Thyroid gland (tissue), 4 donors: ENCODE results near the gene MSL3. TPM values are rescaled to one million over a fixed set of nuclear protein-coding genes. Genes with fewer than 3 reads are reported as not detected.
A peak's percentile ranks its signal among the peaks of the same experiment; 100 is the strongest.

Experiments
- DNase-seq, 2 donors: peaks; one replicate each; pipeline ENCODE4 v3.0.0-alpha.2; 2019
- H3K27ac ChIP-seq, 3 donors: fragments of 200-600 bp; sonication (generic); 1 replicate in 2 of 3; 2 replicates in 1 of 3; pipeline ENCODE4 v1.5.1; 2016 to 2019; ENCODE audit warnings: mild to moderate bottlenecking in 1 of 3, moderate library complexity in 1 of 3
- H3K27me3 ChIP-seq: fragments of 200-600 bp; sonication (generic); one replicate; pipeline ENCODE4 v1.5.1; 2019
- H3K36me3 ChIP-seq, 2 donors: fragments of 200-600 bp; sonication (generic); one replicate each; pipeline ENCODE4 v1.5.1; 2016 to 2019
- H3K4me1 ChIP-seq, 2 donors: fragments of 200-600 bp; sonication (generic); one replicate each; pipeline ENCODE4 v1.5.1; 2017 to 2019
- H3K4me3 ChIP-seq, 3 donors: fragments of 200-600 bp; sonication (generic); replicated peaks in 1 of 3; 1 replicate in 2 of 3; 2 replicates in 1 of 3; pipeline ENCODE4 v1.5.1; 2016; ENCODE audit warnings: mild to moderate bottlenecking in 1 of 3
- H3K9me3 ChIP-seq: fragments of 200-600 bp; sonication (generic); one replicate; pipeline ENCODE4 v1.5.1; 2017
- CTCF ChIP-seq, 6 experiments: fragments of 200-600 bp in 3 of 6; fragments of 450-650 bp in 3 of 6; sonication (generic) in 3 of 6; IDR thresholded peaks; one replicate each; pipeline ENCODE4 v1.5.1; 2016 to 2019; ENCODE audit warnings: antibody characterized with exemption in 6 of 6, mild to moderate bottlenecking in 2 of 6, inconsistent platforms in 1 of 6, moderate library complexity in 1 of 6
- POLR2A ChIP-seq, 2 donors: fragments of 450-650 bp; IDR thresholded peaks; one replicate each; pipeline ENCODE4 v1.6.1; 2017; ENCODE audit warnings: antibody characterized with exemption in 2 of 2, mild to moderate bottlenecking in 2 of 2, moderate library complexity in 1 of 2
- WGBS, 2 donors: methylation state at CpG; one replicate each; pipeline ENCODE4 v1.1.5; 2017; 5-methylcytosine and 5-hydroxymethylcytosine counted together
- intact Hi-C: fragments of 100-400 bp; cut with DNase I; formaldehyde crosslinking; loops from one replicate; pipeline ENCODE4 v1.15.1; 2023
- total RNA-seq, 4 donors: library from RNA; depleted of rRNA; stranded (reverse); fragments of >200 nt; gene quantifications; one replicate each; pipeline ENCODE4 v1.2.3, GENCODE V29; 2016

Gene MSL3
- total RNA-seq, 4 donors from 2014 or later: 18.4 to 21.8 (median 21.6) TPM

- WGBS, 2 donors: 85 to 98% methylated on average over 6 to 8 of the region's 9 CpGs
- Histone ChIP-seq H3K27ac (no peak overlapping the region), H3K27me3 (no peaks in the 10 kb centered on the region), H3K4me1 (no peaks in the 10 kb centered on the region), H3K9me3 (no peaks in the 10 kb centered on the region), H3K36me3 (peaks cover 6 to 32% of the 10 kb centered on the region in 2 donors), H3K4me3 (no peak overlapping the region)
- intact Hi-C loops: loop anchor here (5.0 to 10.0 kb wide), 2 partner anchors 234 to 622 kb away; no protein-coding TSS in a partner anchor
- TF ChIP-seq CTCF (IDR thresholded peaks at IDR 0.05) (no peak), POLR2A (IDR thresholded peaks at IDR 0.05) (no peak)
- DNase-seq: no peak
These were observed 8.4 kb downstream of the MSL3 start for GRCh38 chrX:11766487-11766886.

DNA sequence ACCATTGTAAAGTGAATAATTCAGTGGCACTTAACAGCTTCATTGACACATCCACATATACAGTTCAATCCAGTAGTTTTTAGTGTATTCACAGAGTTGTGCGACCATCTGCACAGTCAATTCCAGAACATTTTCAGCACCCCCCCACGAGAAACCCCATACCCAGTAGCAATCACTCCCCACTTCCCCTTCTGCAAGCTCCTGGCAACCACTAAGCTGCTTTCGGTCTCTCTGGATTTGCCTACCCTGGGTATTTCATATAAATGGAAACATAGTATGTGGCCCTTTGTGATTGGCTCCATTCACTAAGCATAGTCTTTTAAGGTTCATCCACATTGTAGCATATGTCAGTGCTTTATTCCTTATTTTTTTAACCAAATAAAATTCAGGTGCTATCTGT, 10.0 kb downstream of the MSL3 start:
- intact Hi-C loops: loop anchor here (5.0 to 10.0 kb wide), 2 partner anchors 236 to 623 kb away; no protein-coding TSS in a partner anchor

GRCh38 chrX:11770320-11770719, 12.3 kb downstream of the MSL3 start:
- intact Hi-C loops: no loop called here
- peak; percentile 10 to 28 for DNase-seq
- TF ChIP-seq CTCF (IDR thresholded peaks at IDR 0.05) (peak; percentile 52 to 70 (median 68)), POLR2A (IDR thresholded peaks at IDR 0.05) (no peak)
- 7 to 14% methylated on average over 11 to 12 of the region's 12 CpGs for WGBS, 2 donors
- Histone ChIP-seq H3K27me3 (no peaks in the 10 kb centered on the region), H3K27ac (no peak overlapping the region), H3K36me3 (peaks cover 6 to 9% of the 10 kb centered on the region in 2 donors), H3K4me1 (no peaks in the 10 kb centered on the region), H3K9me3 (no peaks in the 10 kb centered on the region), H3K4me3 (no peak overlapping the region)

More for the DNA sequence above, 10.0 kb downstream of the MSL3 start:
- no peak for TF ChIP-seq POLR2A (IDR thresholded peaks at IDR 0.05)
- no peak for TF ChIP-seq CTCF (IDR thresholded peaks at IDR 0.05)
- Histone ChIP-seq H3K4me1 (no peaks in the 10 kb centered on the region), H3K27ac (no peak overlapping the region), H3K9me3 (no peaks in the 10 kb centered on the region), H3K36me3 (peaks cover 6 to 22% of the 10 kb centered on the region in 2 donors), H3K27me3 (no peaks in the 10 kb centered on the region), H3K4me3 (no peak overlapping the region)
- 84 to 87% methylated on average over 3 of the region's 3 CpGs for WGBS, 2 donors
- no peak for DNase-seq

DNA sequence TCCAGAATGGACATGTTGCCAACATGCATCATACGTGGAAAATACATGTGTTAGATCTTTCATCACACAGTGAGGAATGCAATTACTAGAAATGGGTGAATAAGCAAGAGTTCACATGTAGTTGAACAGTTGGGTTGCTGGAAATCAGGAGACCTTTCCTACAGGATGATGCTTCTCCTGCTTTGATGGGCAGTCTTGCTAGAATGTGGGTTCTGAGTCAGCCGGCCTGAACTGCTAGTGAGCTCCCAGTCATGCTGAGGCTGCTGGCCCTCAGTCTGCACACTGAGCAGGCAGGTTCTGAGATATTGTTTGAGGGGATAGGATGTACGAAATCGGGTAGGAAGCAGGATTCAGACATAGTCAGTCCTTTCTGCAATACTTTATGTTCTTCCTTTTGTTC, 20.2 kb downstream of the MSL3 start:
- Histone ChIP-seq H3K36me3 (no peaks in the 10 kb centered on the region), H3K4me1 (no peaks in the 10 kb centered on the region), H3K9me3 (no peaks in the 10 kb centered on the region), H3K27me3 (no peaks in the 10 kb centered on the region), H3K4me3 (no peak overlapping the region), H3K27ac (no peak overlapping the region)
- TF ChIP-seq CTCF (IDR thresholded peaks at IDR 0.05) (no peak), POLR2A (IDR thresholded peaks at IDR 0.05) (no peak)
- DNase-seq: no peak
- intact Hi-C loops: no loop called here
- WGBS, 2 donors: 94 to 97% methylated on average over 4 of the region's 4 CpGs

DNA sequence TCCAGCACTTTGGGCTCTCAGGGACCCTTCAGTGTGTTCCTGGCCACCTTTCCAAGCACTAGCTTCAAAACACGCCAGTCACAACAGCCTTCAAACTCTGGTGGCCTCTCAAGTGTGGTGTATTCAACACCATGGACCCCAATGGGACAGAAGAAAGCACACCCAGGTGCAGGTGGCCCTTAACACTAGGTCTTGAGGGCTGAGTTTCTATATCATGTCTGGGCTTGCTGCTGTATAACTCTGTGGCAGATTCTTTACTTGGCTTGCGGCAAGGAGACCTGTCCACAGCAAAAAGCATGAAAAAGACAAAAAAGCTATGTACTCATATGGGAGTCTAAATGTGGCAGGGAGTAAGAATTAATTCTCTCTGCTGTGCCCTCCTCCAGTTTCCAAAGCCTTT, 23.1 kb downstream of the MSL3 start:
- Histone ChIP-seq H3K36me3 (no peaks in the 10 kb centered on the region), H3K27me3 (no peaks in the 10 kb centered on the region), H3K27ac (no peak overlapping the region), H3K4me3 (no peak overlapping the region), H3K4me1 (no peaks in the 10 kb centered on the region), H3K9me3 (no peaks in the 10 kb centered on the region)
- no peak for DNase-seq
- TF ChIP-seq POLR2A (IDR thresholded peaks at IDR 0.05) (no peak), CTCF (IDR thresholded peaks at IDR 0.05) (no peak)
- intact Hi-C loops: no loop called here
- WGBS, 2 donors: 83 to 100% methylated on average over 1 of the region's 2 CpGs
